GM12892 (cell line): ENCODE data around the gene UVSSA. TPM values are rescaled to one million over a fixed set of nuclear protein-coding genes. Genes with fewer than 3 reads are reported as not detected.

Experiments
- DNase-seq: peaks from one replicate; pipeline ENCODE4 v3.0.0; 2011; ENCODE audit not compliant: insufficient read length
- FAIRE-seq: peaks from 2 replicates; lab custom pipeline; 2011; peaks lifted over from hg19 to GRCh38; lab: Jason Lieb, UNC
- POLR2A ChIP-seq: IDR thresholded peaks from 2 replicates; pipeline ENCODE4 v1.6.1; 2011; ENCODE audit warnings: low read depth, low read length, control low read depth
- POLR2AphosphoS5 ChIP-seq: IDR thresholded peaks from 2 replicates; pipeline ENCODE4 v1.6.1; 2011; ENCODE audit warnings: low read depth, low read length, control low read depth
- TAF1 ChIP-seq: IDR thresholded peaks from 2 replicates; pipeline ENCODE4 v1.6.1; 2011; ENCODE audit warnings: low read depth, mild to moderate bottlenecking, control low read depth, low read length, borderline replicate concordance
- polyA plus RNA-seq: library from polyadenylated mRNA; unstranded; fragments of >200 nt; gene quantifications from one replicate; pipeline ENCODE4 v1.2.1, GENCODE V29; 2012; ENCODE audit warnings: missing spikeins, inconsistent platforms; ENCODE audit not compliant: missing spikeins

UVSSA gene
- polyA plus RNA-seq = 12.7 TPM

GRCh38 chr4:1346781-1347409, at the start of gene UVSSA:
Gene UVSSA, plus strand, starts transcription at chr4:1347208. Its CDS starts 884 bp downstream, at chr4:1348092.
- FAIRE-seq (peak; percentile 100), DNase-seq (peak; percentile 100)
- TF ChIP-seq TAF1 (peak; percentile 26; the same call in 1 of the 2 replicates), POLR2A (0 out of 2 replicates have a peak, but pooled peaks have one; percentile 60), POLR2AphosphoS5 (no peak; the same call in 1 of the 2 replicates)

GRCh38 chr4:1297456-1298325, 49.3 kb upstream of the UVSSA start:
- TF ChIP-seq POLR2AphosphoS5 = no peak
- no peak for TF ChIP-seq TAF1
- TF ChIP-seq POLR2A = no peak
- DNase-seq (no peak), FAIRE-seq (no peak)

- no peak for FAIRE-seq
- TF ChIP-seq POLR2A (no peak), TAF1 (no peak), POLR2AphosphoS5 (no peak)
- DNase-seq = no peak
Measured at GRCh38 chr4:1298461-1298860, 48.5 kb upstream of the UVSSA start.

- no peak for TF ChIP-seq POLR2A
- TF ChIP-seq TAF1 = no peak
- no peak for TF ChIP-seq POLR2AphosphoS5
- FAIRE-seq (no peak), DNase-seq (no peak)
Measured at GRCh38 chr4:1299301-1299860, 47.6 kb upstream of the UVSSA start.

GRCh38 chr4:1300466-1301455, 46.2 kb upstream of the UVSSA start:
- DNase-seq (no peak), FAIRE-seq (no peak)

GRCh38 chr4:1302159-1302558, 44.8 kb upstream of the UVSSA start:
- TF ChIP-seq POLR2AphosphoS5 (no peak), POLR2A (no peak), TAF1 (no peak)
- no peak for FAIRE-seq
- no peak for DNase-seq

More at GRCh38 chr4:1300466-1301455, 46.2 kb upstream of the UVSSA start:
- TF ChIP-seq POLR2AphosphoS5 (no peak), TAF1 (no peak), POLR2A (no peak)

- TF ChIP-seq POLR2A (0 out of 2 replicates have a peak, but pooled peaks have one; percentile 15), POLR2AphosphoS5 (no peak), TAF1 (no peak)
- DNase-seq = no peak
- FAIRE-seq = no peak
Measured at GRCh38 chr4:1305261-1305711, 41.7 kb upstream of the UVSSA start.

- no peak for DNase-seq
- no peak for TF ChIP-seq TAF1
- TF ChIP-seq POLR2AphosphoS5 = peak; percentile 28; the same call in 1 of the 2 replicates
- no peak for TF ChIP-seq POLR2A
- FAIRE-seq = no peak
Measured at GRCh38 chr4:1305781-1306455, 41.1 kb upstream of the UVSSA start.

- TF ChIP-seq POLR2A = no peak
- no peak for TF ChIP-seq POLR2AphosphoS5
- FAIRE-seq = no peak
- DNase-seq = no peak
Measured at GRCh38 chr4:1307951-1308735, 38.9 kb upstream of the UVSSA start.
